HL-60 (cell line): ENCODE data around the gene HMOX1.

Source experiments
- CTCF ChIP-seq: IDR thresholded peaks from one replicate; pipeline ENCODE4 v1.5.1; 2011; ENCODE audit warnings: low read length, control low read depth, inconsistent platforms; ENCODE audit not compliant: insufficient read depth
- POLR2AphosphoS5 ChIP-seq: IDR thresholded peaks from 2 replicates; pipeline ENCODE4 v1.6.1; 2012; ENCODE audit warnings: low read depth
- REST ChIP-seq: IDR thresholded peaks from 2 replicates; pipeline ENCODE4 v1.6.1; 2012; ENCODE audit warnings: low read depth; ENCODE audit not compliant: insufficient replicate concordance

GRCh38 chr22:35400501-35400790, 19.6 kb downstream of the HMOX1 start:
- TF ChIP-seq POLR2AphosphoS5 (no peak), CTCF (no peak), REST (no peak)
